Measurements from ENCODE around the gene SIGLEC15.

DNA sequence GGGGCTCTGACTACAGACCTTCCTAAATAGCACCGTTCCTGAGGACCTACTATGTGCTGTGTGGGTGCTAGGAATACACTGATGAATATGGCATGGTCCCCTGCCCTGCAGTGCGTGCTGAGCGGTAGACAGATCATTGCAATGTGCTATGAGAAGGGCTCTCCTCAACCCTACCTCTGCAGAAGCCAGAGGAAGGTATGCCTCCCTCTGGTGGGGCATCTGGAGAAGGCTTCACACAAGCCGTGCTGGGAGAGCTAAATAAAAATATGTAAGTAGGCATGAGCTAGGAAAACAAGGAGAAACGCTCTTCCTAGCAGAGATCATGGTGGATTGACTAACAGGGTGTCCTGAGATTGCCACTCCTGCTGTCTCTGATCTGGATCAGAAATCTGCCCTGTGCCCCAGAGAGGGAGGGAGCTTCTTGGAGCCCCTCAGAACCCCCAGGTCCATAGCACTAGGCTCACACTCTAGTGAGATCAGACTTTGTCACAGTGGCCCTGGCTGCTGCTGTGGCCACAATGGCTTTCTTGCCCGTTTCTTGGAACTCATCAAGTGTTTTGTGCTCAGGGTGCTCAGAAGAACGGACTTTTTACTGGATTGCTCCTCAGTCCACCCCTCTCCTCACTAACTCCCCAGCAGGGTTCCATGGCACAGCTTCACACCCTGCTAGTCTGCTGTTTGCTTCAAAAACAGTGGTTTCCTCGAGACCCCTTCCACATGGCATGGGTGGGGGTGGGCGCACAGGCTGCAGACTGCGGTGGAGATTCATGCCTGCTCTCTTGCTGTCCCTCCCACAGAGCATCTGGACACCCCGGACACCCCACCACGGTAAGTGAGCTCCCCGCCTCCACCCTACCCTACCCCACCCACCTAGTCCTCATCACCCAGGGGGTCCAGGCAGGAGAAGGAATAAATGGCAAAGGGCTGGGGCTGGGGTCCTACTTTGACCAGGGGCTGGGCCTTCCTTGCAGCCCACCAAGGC, 14.2 kb downstream of the SIGLEC15 start:
- TF ChIP-seq CTCF (conservative IDR thresholded peaks at IDR 0.05) (peak; percentile 41), ZFX (IDR thresholded peaks at IDR 0.05) (no peak)
